Measurements from ENCODE around the gene SSTR3. TPM values are rescaled to one million over a fixed set of nuclear protein-coding genes. Genes with fewer than 3 reads are reported as not detected.

Gene SSTR3
- total RNA-seq, 1 donor from 2014 or later, result not detected

DNA sequence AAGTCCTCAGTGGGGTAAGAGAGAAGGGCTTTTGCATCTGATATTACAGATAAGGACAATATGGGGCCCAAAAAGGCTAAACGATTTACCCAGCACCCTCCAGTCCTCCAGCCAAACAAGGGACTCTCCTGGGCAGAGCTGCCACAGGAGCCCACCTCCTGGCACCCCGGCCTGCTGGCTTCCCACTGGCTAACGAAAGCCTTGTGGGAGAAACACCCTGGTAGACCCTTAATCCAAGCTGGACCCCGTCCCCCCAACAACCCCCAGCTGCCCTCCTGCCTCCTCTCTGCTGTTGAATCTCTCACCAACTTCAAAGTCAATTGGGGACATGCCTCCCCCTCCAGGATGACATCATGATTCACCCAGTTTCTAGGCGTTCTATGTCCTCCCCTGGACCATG is 35.1 kb downstream of the SSTR3 start:
- Histone ChIP-seq H3K9me3 (no peaks in the 10 kb centered on the region), H3K4me3 (no peak overlapping the region), H3K27me3 (no peaks in the 10 kb centered on the region), H3K4me1 (peaks cover 38% of the 10 kb centered on the region), H3K27ac (peak overlapping the region; percentile 45), H3K36me3 (no peaks in the 10 kb centered on the region)
- TF ChIP-seq CTCF (IDR thresholded peaks at IDR 0.05), result no peak
- no peak for ATAC-seq
- intact Hi-C loops (cut with DNase I), result no loop called here
- peak; percentile 45 for DNase-seq

- no peak for TF ChIP-seq CTCF (IDR thresholded peaks at IDR 0.05)
- Histone ChIP-seq H3K9me3 (no peaks in the 10 kb centered on the region), H3K27me3 (no peaks in the 10 kb centered on the region), H3K4me1 (peaks cover 38% of the 10 kb centered on the region), H3K27ac (peak overlapping the region; percentile 45), H3K4me3 (peak overlapping the region; percentile 26), H3K36me3 (no peaks in the 10 kb centered on the region)
- DNase-seq, result peak; percentile 80
- intact Hi-C loops (cut with DNase I), result no loop called here
- peak; percentile 86 for ATAC-seq
Measured at GRCh38 chr22:37176464-37177061, 35.7 kb downstream of the SSTR3 start.

- Histone ChIP-seq H3K4me3 (no peak overlapping the region), H3K27ac (peak overlapping the region; percentile 45), H3K27me3 (no peaks in the 10 kb centered on the region), H3K36me3 (no peaks in the 10 kb centered on the region), H3K9me3 (no peaks in the 10 kb centered on the region), H3K4me1 (peaks cover 38% of the 10 kb centered on the region)
- no peak for TF ChIP-seq CTCF (IDR thresholded peaks at IDR 0.05)
- intact Hi-C loops (cut with DNase I), result no loop called here
- ATAC-seq (no peak), DNase-seq (peak; percentile 56)
Measured at GRCh38 chr22:37175414-37176281, 36.6 kb downstream of the SSTR3 start.

- no peaks in the 10 kb centered on the region for H3K9me3 ChIP-seq
- no peak overlapping the region for H3K4me3 ChIP-seq
- no peak overlapping the region for H3K27ac ChIP-seq
- no peak for ATAC-seq
- H3K36me3 ChIP-seq, result no peaks in the 10 kb centered on the region
- intact Hi-C loops (cut with DNase I), result no loop called here
- H3K27me3 ChIP-seq, result no peaks in the 10 kb centered on the region
- H3K4me1 ChIP-seq, result peaks cover 38% of the 10 kb centered on the region
- DNase-seq, result no peak
- TF ChIP-seq CTCF (IDR thresholded peaks at IDR 0.05), result no peak
Measured at GRCh38 chr22:37174964-37175363, 37.3 kb downstream of the SSTR3 start.

GRCh38 chr22:37173709-37174108 is 38.6 kb downstream of the SSTR3 start:
- intact Hi-C loops (cut with DNase I), result no loop called here
- Histone ChIP-seq H3K9me3 (no peaks in the 10 kb centered on the region), H3K27me3 (no peaks in the 10 kb centered on the region), H3K4me3 (no peak overlapping the region), H3K27ac (no peak overlapping the region), H3K36me3 (no peaks in the 10 kb centered on the region), H3K4me1 (peaks cover 31% of the 10 kb centered on the region)
- DNase-seq, result no peak
- no peak for TF ChIP-seq CTCF (IDR thresholded peaks at IDR 0.05)
- ATAC-seq, result no peak

Data from upper lobe of right lung (tissue), 1 donor.